ENCODE results near the gene ZSCAN31.
A peak's percentile ranks its signal among the peaks of the same experiment; 100 is the strongest.

ZSCAN31 gene

GRCh38 chr6:28351087-28351486, 15.1 kb upstream of the ZSCAN31 start:
- no peaks in the 10 kb centered on the region for H3K27me3 ChIP-seq (ENCODE audit: insufficient read depth, poor library complexity, severe bottlenecking)
- H3K27ac ChIP-seq (replicated peaks) = peak overlapping the region; percentile 80
- no peak overlapping the region for H3K4me3 ChIP-seq (replicated peaks; ENCODE audit: insufficient read depth, low read length)
- no peak for DNase-seq (ENCODE audit: low read depth in 1 of 2, low spot score in 1 of 2)
- no peak for TF ChIP-seq GABPA (IDR thresholded peaks at IDR 0.05; ENCODE audit: low read depth)
- TF ChIP-seq SPI1 (IDR thresholded peaks at IDR 0.05; ENCODE audit: borderline replicate concordance, low read depth) = no peak
- no peak for TF ChIP-seq REST (IDR thresholded peaks at IDR 0.05; ENCODE audit: insufficient replicate concordance, low read depth)
- no peak for TF ChIP-seq POLR2AphosphoS5 (IDR thresholded peaks at IDR 0.05; ENCODE audit: low read depth)
- TF ChIP-seq CTCF (IDR thresholded peaks at IDR 0.05; ENCODE audit: insufficient read depth, low read length) = no peak

- Histone ChIP-seq H3K27me3 (ENCODE audit: insufficient read depth, poor library complexity, severe bottlenecking) (no peaks in the 10 kb centered on the region), H3K27ac (replicated peaks) (peak within 1 kb of the TSS; percentile 80), H3K4me3 (replicated peaks; ENCODE audit: insufficient read depth, low read length) (peak within 1 kb of the TSS; percentile 57)
- TF ChIP-seq SPI1 (IDR thresholded peaks at IDR 0.05; ENCODE audit: borderline replicate concordance, low read depth) = no peak
- TF ChIP-seq GABPA (IDR thresholded peaks at IDR 0.05; ENCODE audit: low read depth) = peak; percentile 81
- TF ChIP-seq POLR2AphosphoS5 (IDR thresholded peaks at IDR 0.05; ENCODE audit: low read depth) = peak; percentile 82
- no peak for TF ChIP-seq CTCF (IDR thresholded peaks at IDR 0.05; ENCODE audit: insufficient read depth, low read length)
- TF ChIP-seq REST (IDR thresholded peaks at IDR 0.05; ENCODE audit: insufficient replicate concordance, low read depth) = peak; percentile 61
- peak; percentile 80 to 92 for DNase-seq (ENCODE audit: low read depth in 1 of 2, low spot score in 1 of 2)
These were observed 14.2 kb upstream of the ZSCAN31 start, which contains the start of gene ZKSCAN3 for GRCh38 chr6:28349892-28350737. Gene ZKSCAN3 (plus strand): TSS chr6:28349947. CDS start chr6:28359587, 9,640 bp downstream.

DNA sequence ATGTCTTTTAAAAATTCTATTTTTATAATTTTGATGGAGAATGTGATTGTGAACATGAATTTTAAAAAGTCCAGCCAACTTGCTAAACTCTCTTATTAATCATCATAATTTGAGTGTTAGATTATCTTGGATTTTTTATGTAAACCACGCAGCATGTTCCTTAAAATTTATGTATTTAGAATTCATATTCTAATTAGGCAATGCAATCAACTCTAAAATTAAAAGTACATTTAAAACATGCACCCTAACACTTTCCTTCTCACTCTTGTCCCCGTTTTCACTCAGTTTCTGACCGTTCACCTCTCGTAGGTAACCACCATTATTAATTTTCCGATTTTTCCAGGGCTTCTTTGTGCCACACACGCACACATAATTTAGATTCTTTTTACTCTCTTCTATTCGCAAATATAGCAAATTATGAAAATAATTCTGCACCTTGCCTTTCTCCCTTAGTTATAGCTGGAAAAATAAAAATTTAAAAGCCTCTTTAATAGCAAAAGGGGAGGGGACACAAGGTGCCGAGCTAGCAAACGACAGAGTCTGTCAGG, 13.5 kb upstream of the ZSCAN31 start:
- no peak for TF ChIP-seq POLR2AphosphoS5 (IDR thresholded peaks at IDR 0.05; ENCODE audit: low read depth)
- no peak for TF ChIP-seq SPI1 (IDR thresholded peaks at IDR 0.05; ENCODE audit: borderline replicate concordance, low read depth)
- TF ChIP-seq CTCF (IDR thresholded peaks at IDR 0.05; ENCODE audit: insufficient read depth, low read length) = no peak
- TF ChIP-seq GABPA (IDR thresholded peaks at IDR 0.05; ENCODE audit: low read depth) = no peak
- TF ChIP-seq REST (IDR thresholded peaks at IDR 0.05; ENCODE audit: insufficient replicate concordance, low read depth) = no peak
- no peak for DNase-seq (ENCODE audit: low read depth in 1 of 2, low spot score in 1 of 2)
- Histone ChIP-seq H3K27me3 (ENCODE audit: insufficient read depth, poor library complexity, severe bottlenecking) (no peaks in the 10 kb centered on the region), H3K4me3 (replicated peaks; ENCODE audit: insufficient read depth, low read length) (peak overlapping the region; percentile 57), H3K27ac (replicated peaks) (peak overlapping the region; percentile 80)

Measured in HL-60 (cell line).